Parietal lobe (tissue), 2 donors: ENCODE data around the gene ART5. TPM values are rescaled to one million over a fixed set of nuclear protein-coding genes. Genes with fewer than 3 reads are reported as not detected.

ENCODE experiments used
- small RNA-seq: library from RNA; depleted of rRNA; stranded (forward); fragments of <200 nt; gene quantifications from one replicate; pipeline ENCODE3, GENCODE V24; 2014; ENCODE audit warnings: low replicate concordance
- total RNA-seq: library from RNA; depleted of rRNA; stranded (reverse); fragments of >200 nt; gene quantifications from one replicate; pipeline ENCODE4 v1.2.3, GENCODE V29; 2014

Gene ART5
- not detected for total RNA-seq

GRCh38 chr11:3641701-3642070 lies at the start of gene ART5:
TSS of gene ART5 (minus strand) at chr11:3641992. CDS start at chr11:3641862, 130 bp downstream.

GRCh38 chr11:3671334-3672254 lies 29.8 kb upstream of the ART5 start, which contains the start of gene CHRNA10:
TSS of gene CHRNA10 (minus strand) at chr11:3671384. CDS start at chr11:3671312, 72 bp downstream.

GRCh38 chr11:3644817-3645235 lies 3.0 kb upstream of the ART5 start, which contains the start of gene ART1:
TSS of gene ART1 (plus strand) at chr11:3645128. CDS start at chr11:3659214, 14,086 bp downstream.

Small RNA genes lying within 50 kb of the gene (small RNA-seq; reads per million reads assigned to genes)
- gene RF00019, result not detected

Other genes with a start within 250 kb of the ART5 start
- not detected for gene ART1, start 3.1 kb upstream of the ART5 start, total RNA-seq
- 2.8 TPM for gene CHRNA10, start 29.4 kb upstream of the ART5 start, total RNA-seq
- 101 TPM for gene NUP98, start 155.6 kb upstream of the ART5 start, total RNA-seq
- gene PGAP2, start 166.6 kb upstream of the ART5 start, total RNA-seq, result 25.0 TPM
- 2.8 TPM for gene RHOG, start 199.0 kb upstream of the ART5 start, total RNA-seq
- 21.9 TPM for gene STIM1, start 213.7 kb upstream of the ART5 start, total RNA-seq